HG03064 (cell line): ENCODE measurements around the gene TTC9.

Source experiments
- ATAC-seq: cut with Tn5 transposase; IDR thresholded peaks from one replicate; pipeline ENCODE4 v1.9.1; 2021; ENCODE audit warnings: low read depth; ENCODE audit not compliant: unreplicated experiment

TTC9 gene

DNA sequence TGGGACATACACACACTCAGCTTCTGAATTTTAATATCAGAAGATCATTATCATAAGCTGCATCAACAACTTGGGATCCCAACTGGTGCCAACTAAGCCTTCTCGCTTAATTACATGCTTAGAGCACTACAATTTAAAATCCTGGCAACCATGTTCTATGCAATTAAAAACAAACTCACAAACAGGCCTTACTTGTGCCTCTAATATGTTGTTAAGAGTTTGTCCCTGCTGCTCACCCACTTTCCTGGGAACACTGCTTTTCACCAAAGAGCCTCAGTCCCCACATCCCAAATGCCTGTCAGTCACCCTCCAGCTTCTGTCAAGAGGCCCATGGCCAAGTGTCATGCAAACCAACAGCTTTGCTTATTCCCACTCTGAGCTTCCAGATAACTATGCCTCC lies 69.7 kb downstream of the TTC9 start:
- no peak for ATAC-seq

- ATAC-seq, result no peak
Measured at GRCh38 chr14:70713096-70713495, 71.4 kb downstream of the TTC9 start.

- ATAC-seq, result no peak
Measured at GRCh38 chr14:70713511-70713916, 71.8 kb downstream of the TTC9 start.

DNA sequence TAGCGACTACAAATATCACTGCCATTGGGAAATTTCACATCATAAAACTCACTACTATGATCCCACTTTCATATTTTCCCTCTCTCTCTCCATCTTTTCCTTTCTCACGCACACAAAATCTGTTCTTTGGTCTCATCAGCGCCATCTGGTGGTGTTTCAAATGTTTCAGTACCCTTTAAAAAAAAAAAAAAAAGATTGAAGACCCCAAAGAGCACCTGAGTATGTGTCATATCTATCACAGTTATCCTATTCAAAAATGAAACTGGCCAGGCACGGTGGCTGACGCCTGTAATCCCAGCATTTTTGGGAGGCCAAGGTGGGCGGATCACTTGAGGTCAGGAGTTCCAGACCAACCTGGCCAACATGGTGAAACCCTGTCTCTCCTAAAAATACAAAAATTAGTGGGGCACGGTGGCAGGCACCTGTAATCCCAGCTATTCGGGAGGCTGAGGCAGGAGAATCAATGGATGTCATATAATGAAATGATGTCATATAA lies 72.4 kb downstream of the TTC9 start:
- ATAC-seq, result no peak

GRCh38 chr14:70716483-70716882 lies 74.8 kb downstream of the TTC9 start:
- ATAC-seq, result no peak

- no peak for ATAC-seq
Measured at GRCh38 chr14:70716958-70717357, 75.2 kb downstream of the TTC9 start.

GRCh38 chr14:70718383-70719118 lies 76.8 kb downstream of the TTC9 start:
- ATAC-seq, result no peak

DNA sequence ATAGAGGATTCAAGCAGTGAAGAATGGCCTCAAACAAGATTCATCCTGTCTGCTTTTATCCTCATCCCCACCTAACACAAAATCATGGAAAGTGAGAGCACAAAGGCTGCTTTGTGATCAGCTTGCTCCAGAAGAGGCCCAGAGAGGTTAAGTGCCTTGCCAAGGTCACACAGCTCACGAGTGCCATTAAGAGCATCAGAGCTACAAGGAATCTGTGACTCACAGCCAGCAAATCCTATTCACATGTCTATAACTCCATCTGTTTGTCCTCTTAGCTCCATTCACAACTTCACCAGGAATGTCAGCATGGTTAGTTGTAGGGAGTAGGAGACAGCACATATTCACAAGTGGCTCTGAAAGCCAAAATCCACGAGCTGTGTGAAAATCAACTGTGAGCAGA lies 79.8 kb downstream of the TTC9 start:
- ATAC-seq, result no peak

- ATAC-seq, result no peak
Measured at GRCh38 chr14:70722418-70722817, 80.7 kb downstream of the TTC9 start.

DNA sequence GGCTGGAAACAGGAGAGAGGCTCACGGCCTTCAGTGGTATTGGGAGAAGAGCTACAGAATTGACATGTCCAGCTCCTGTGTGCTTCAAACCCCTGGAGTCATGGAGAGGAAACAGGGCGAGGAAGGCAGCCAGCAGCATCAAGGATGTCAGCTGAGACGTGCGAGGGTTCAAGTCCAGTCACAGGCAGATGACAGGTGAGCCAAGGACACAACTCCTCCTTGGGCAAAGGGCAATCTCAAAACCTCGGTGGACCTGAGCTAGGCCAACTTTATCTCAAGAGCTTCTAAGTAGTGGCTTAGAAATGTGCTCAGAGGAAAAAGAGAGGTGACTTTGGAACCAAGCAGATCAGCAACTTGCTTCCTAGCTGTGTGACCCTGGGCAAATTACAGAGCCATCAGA lies 81.6 kb downstream of the TTC9 start:
- no peak for ATAC-seq

- ATAC-seq, result no peak
Measured at GRCh38 chr14:70724110-70724509, 82.4 kb downstream of the TTC9 start.

- no peak for ATAC-seq
Measured at GRCh38 chr14:70724944-70725343, 83.2 kb downstream of the TTC9 start.
